Endothelial cell of umbilical vein (primary cell): ENCODE results near the gene HASPIN.

ENCODE experiments used
- EZH2 ChIP-seq: IDR thresholded peaks from 2 replicates; pipeline ENCODE4 v1.6.1; 2012; ENCODE audit warnings: borderline replicate concordance, low read depth, mild to moderate bottlenecking, moderate library complexity, low read length, inconsistent platforms; ENCODE audit not compliant: severe bottlenecking
- JUN ChIP-seq: IDR thresholded peaks from 2 replicates; pipeline ENCODE4 v1.6.1; 2011; ENCODE audit warnings: borderline replicate concordance, low read depth; ENCODE audit not compliant: insufficient read length, insufficient read depth
- MYC ChIP-seq: IDR thresholded peaks from one replicate; pipeline ENCODE4 v1.6.1; 2011; ENCODE audit warnings: mild to moderate bottlenecking, low read depth, low read length
- POLR2A ChIP-seq: IDR thresholded peaks from 2 replicates; pipeline ENCODE4 v1.6.1; 2012; ENCODE audit warnings: low read depth, mild to moderate bottlenecking, control low read depth, low read length
- POLR2AphosphoS5 ChIP-seq: IDR thresholded peaks from 2 replicates; pipeline ENCODE4 v1.6.1; 2012; ENCODE audit warnings: low read depth, mild to moderate bottlenecking, control low read depth, low read length, moderate library complexity; ENCODE audit not compliant: insufficient read depth
- TF ChIP-seq, protein P1 (sequence below), 2 donors: IDR thresholded peaks; 1 replicate in 1 of 2; 2 replicates in 1 of 2; pipeline ENCODE4 v1.5.1; 2011; ENCODE audit warnings: low read length in 2 of 2, mild to moderate bottlenecking in 2 of 2, moderate library complexity in 2 of 2, control low read depth in 1 of 2, inconsistent platforms in 1 of 2, low read depth in 1 of 2; ENCODE audit not compliant: insufficient read depth in 1 of 2; ENCODE audit errors: extremely low read depth in 1 of 2

DNA sequence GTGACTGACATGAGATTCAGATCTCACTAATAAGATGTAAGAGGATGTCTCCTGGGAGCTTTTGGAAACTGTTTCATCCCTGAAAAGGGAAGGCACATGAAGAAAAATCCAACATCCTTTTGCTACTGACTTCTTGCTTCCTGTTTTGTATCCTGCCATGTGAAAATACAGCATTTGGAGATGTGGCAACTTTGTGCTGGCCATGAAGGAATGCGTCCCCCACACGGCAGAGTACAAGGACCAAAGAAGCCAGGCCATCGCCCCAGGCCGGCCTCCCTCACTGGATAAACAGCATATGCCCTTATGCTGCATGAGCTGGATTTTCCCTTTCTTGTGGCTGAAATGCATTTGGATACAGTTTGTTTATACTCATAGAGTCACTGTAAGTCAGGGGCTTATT lies 5.5 kb upstream of the HASPIN start:
- TF ChIP-seq EZH2 (no peak), POLR2A (no peak), MYC (no peak), POLR2AphosphoS5 (no peak), JUN (no peak)
- TF ChIP-seq, protein P1, sequence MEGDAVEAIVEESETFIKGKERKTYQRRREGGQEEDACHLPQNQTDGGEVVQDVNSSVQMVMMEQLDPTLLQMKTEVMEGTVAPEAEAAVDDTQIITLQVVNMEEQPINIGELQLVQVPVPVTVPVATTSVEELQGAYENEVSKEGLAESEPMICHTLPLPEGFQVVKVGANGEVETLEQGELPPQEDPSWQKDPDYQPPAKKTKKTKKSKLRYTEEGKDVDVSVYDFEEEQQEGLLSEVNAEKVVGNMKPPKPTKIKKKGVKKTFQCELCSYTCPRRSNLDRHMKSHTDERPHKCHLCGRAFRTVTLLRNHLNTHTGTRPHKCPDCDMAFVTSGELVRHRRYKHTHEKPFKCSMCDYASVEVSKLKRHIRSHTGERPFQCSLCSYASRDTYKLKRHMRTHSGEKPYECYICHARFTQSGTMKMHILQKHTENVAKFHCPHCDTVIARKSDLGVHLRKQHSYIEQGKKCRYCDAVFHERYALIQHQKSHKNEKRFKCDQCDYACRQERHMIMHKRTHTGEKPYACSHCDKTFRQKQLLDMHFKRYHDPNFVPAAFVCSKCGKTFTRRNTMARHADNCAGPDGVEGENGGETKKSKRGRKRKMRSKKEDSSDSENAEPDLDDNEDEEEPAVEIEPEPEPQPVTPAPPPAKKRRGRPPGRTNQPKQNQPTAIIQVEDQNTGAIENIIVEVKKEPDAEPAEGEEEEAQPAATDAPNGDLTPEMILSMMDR (IDR thresholded peaks at IDR 0.05; ENCODE audit: extremely low read depth in 1 of 2, insufficient read depth in 1 of 2, low read depth in 1 of 2, low read length in 2 of 2): no peak
